Chondrocyte (in vitro differentiated cells): ENCODE data around the gene SOX6. TPM values are rescaled to one million over a fixed set of nuclear protein-coding genes. Genes with fewer than 3 reads are reported as not detected.

Source experiments
- DNase-seq: peaks from one replicate; pipeline ENCODE4 v3.0.0; 2021; ENCODE audit warnings: mixed read lengths, low spot score
- H3K27ac Mint-ChIP-seq: one replicate; pipeline ENCODE4 v1.8.0; 2021; ENCODE audit warnings: mild to moderate bottlenecking, moderate library complexity, mixed read lengths; ENCODE audit not compliant: unreplicated experiment
- H3K27me3 Mint-ChIP-seq: 2 replicates; pipeline ENCODE4 v1.8.0; 2021; ENCODE audit warnings: low read depth, mixed read lengths
- H3K36me3 Mint-ChIP-seq: 2 replicates; pipeline ENCODE4 v1.8.0; 2021; ENCODE audit warnings: low read depth, mixed read lengths
- H3K4me1 Mint-ChIP-seq: 2 replicates; pipeline ENCODE4 v1.8.0; 2021; ENCODE audit warnings: low read depth, mild to moderate bottlenecking, mixed read lengths
- H3K4me3 Mint-ChIP-seq: one replicate; pipeline ENCODE4 v1.8.0; 2021; ENCODE audit warnings: mild to moderate bottlenecking, moderate library complexity, mixed read lengths; ENCODE audit not compliant: unreplicated experiment
- H3K9me3 Mint-ChIP-seq: 2 replicates; pipeline ENCODE4 v1.8.0; 2021; ENCODE audit warnings: low read depth, mixed read lengths
- CTCF ChIP-seq: fragments of 200-600 bp; sonication (generic); IDR thresholded peaks from 2 replicates; pipeline ENCODE4 v1.5.0; 2021; ENCODE audit warnings: antibody characterized with exemption, mild to moderate bottlenecking, moderate library complexity
- total RNA-seq: library from RNA; stranded (reverse); gene quantifications from 3 replicates; pipeline ENCODE4 v1.2.1, GENCODE V29; 2021

The SOX6 gene
- total RNA-seq, 1 donor from 2014 or later = 29.9 TPM

DNA sequence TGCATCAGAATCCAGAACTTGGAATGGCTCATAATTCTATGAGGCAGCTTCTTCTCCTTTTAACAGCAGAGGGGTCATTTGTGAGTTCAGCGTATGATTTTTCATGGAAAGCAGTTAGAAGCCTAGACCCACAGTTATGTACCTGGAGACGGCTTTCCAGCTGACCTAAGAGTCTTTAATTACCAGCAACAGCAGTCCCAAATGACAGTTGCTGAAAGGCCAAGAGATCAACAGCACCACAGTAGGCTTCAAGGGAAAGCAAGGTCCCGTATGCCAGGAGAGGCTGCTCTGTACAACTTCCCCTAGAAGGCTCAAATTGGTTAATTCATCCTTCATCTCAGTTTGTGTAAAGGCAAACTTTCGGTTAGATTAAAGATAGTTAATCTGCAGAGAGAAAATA lies 363.0 kb downstream of the SOX6 start:
- H3K36me3 Mint-ChIP-seq = no peaks in the 10 kb centered on the region
- no peak for TF ChIP-seq CTCF
- H3K27ac Mint-ChIP-seq = no peak overlapping the region
- peaks cover 10% of the 10 kb centered on the region for H3K4me1 Mint-ChIP-seq
- H3K27me3 Mint-ChIP-seq = no peaks in the 10 kb centered on the region
- no peak for DNase-seq
- H3K9me3 Mint-ChIP-seq = no peaks in the 10 kb centered on the region
- H3K4me3 Mint-ChIP-seq = no peak overlapping the region

GRCh38 chr11:15991215-15991614 lies 365.1 kb downstream of the SOX6 start:
- H3K4me1 Mint-ChIP-seq = peaks cover 31% of the 10 kb centered on the region
- no peak overlapping the region for H3K27ac Mint-ChIP-seq
- no peaks in the 10 kb centered on the region for H3K9me3 Mint-ChIP-seq
- no peaks in the 10 kb centered on the region for H3K27me3 Mint-ChIP-seq
- no peak overlapping the region for H3K4me3 Mint-ChIP-seq
- TF ChIP-seq CTCF = no peak
- H3K36me3 Mint-ChIP-seq = no peaks in the 10 kb centered on the region
- no peak for DNase-seq

- Mint-ChIP-seq H3K9me3 (no peaks in the 10 kb centered on the region), H3K4me1 (peaks cover 46% of the 10 kb centered on the region), H3K36me3 (peaks cover 3% of the 10 kb centered on the region), H3K27me3 (no peaks in the 10 kb centered on the region), H3K4me3 (no peak overlapping the region), H3K27ac (no peak overlapping the region)
- TF ChIP-seq CTCF = no peak
- DNase-seq = no peak
Measured at GRCh38 chr11:15989685-15990084, 366.7 kb downstream of the SOX6 start.

DNA sequence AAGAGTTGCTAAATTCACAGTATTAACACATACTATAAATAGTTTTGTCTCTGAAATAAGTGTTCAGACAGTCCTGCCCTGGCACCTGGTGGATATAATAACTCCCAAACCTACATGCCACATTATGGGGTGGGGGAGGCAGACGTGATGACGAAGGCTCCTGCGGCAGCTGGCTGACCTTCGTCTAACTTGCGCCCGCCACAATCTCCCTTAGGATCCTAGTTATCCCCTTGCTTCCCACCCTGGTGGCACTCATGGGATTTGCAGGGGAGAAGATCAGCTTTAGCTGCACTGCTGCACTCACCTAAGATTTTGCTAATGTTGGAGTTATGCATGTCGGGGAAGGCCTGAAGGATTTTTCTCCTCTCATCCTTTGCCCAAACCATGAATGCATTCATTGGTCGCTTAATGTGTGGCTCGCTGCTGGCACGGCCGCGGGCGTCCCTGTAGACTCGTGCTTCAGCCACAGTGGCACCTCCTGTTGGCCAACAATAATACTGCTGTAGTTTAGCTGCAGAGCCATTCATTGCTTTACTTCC lies 367.6 kb downstream of the SOX6 start:
- H3K4me3 Mint-ChIP-seq = no peak overlapping the region
- H3K9me3 Mint-ChIP-seq = no peaks in the 10 kb centered on the region
- TF ChIP-seq CTCF = peak; percentile 71
- peaks cover 46% of the 10 kb centered on the region for H3K4me1 Mint-ChIP-seq
- DNase-seq = no peak
- no peaks in the 10 kb centered on the region for H3K27me3 Mint-ChIP-seq
- peak overlapping the region; percentile 5 for H3K27ac Mint-ChIP-seq
- peaks cover 3% of the 10 kb centered on the region for H3K36me3 Mint-ChIP-seq

DNA sequence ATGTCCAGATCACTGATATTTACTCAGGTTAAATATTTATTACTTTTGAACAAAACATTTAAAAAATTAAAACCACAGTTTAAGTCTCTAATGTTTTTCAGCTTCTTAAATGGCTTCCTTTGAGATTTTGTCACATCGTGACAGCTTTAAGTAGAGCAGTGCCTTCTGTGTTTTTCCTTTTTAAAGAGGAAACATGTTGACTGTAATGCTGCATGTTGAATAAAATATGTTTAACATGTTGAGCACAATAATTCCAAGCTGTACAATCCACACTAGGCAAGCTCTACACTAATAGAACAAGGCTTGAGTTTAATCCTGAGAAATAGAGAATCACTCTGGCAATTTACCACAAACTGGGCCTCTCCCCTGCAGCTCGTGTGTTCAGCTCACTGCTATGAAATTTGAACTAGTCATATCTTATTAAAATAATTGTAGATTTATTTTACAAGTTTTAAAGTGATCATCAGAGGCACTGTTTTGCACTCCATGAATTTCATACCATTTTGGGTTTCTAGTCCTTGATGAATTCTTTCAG lies 368.3 kb downstream of the SOX6 start:
- no peak for DNase-seq
- no peak overlapping the region for H3K4me3 Mint-ChIP-seq
- no peaks in the 10 kb centered on the region for H3K9me3 Mint-ChIP-seq
- H3K4me1 Mint-ChIP-seq = peaks cover 46% of the 10 kb centered on the region
- peaks cover 3% of the 10 kb centered on the region for H3K36me3 Mint-ChIP-seq
- no peak for TF ChIP-seq CTCF
- H3K27ac Mint-ChIP-seq = peak overlapping the region; percentile 2
- H3K27me3 Mint-ChIP-seq = no peaks in the 10 kb centered on the region
